ENCODE measurements around the gene SPATA33. TPM values are rescaled to one million over a fixed set of nuclear protein-coding genes. Genes with fewer than 3 reads are reported as not detected.
"Not testable (repeated sequence)": the region's sequence is repeated elsewhere in the genome, so short reads cannot be mapped to it uniquely, and the experiment has no call there.

The SPATA33 gene
- total RNA-seq, 1 donor from 2014 or later, result 8.5 TPM

DNA sequence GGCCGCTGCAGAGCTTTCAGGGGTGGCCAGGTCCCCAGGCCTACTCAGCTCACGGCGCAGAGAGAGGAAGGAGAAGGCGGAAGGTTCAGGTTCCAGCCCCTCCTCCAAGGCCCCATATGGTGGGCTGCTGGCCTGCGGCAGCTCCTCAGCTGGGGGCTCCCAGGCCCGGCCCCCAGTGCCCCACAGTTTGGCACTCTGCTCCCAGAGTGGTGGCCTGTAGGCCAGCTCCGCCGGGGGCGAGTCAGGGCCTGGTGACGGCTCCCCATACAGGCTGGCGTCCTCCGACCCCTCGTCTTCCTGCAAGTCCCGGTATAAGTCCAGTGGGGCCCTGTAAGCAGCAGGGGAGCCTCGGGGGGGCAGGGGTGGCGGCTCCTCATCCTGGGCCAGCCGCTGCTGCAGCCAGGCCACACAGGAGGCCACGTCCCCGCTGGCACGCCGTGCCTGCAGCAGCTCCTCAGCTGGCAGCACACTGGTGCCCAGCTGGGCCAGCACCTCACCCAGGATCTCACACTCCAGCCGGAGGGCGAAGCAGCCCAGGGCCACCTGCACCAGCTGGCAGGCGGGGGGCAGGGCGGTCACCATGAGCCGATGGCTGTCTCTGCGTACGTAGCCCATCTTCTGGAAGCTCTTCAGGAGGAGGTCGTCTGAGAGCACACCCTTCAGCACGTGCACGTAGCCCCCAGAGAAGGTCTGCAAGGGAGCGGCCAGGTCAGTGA lies 40.1 kb downstream of the SPATA33 start:
- ChIA-PET POLR2A (interaction anchor here (1.5 to 1.6 kb wide), 2 partner anchors 11 to 23 kb away, joined by 4 to 7 read pairs; partner anchors contain the start of genes CDK10 and VPS9D1), CTCF (interaction anchor here (3.6 kb wide), 1 partner anchor 96 kb away, joined by 30 read pairs; no protein-coding TSS in a partner anchor)
- Mint-ChIP-seq H3K27me3 (no peaks in the 10 kb centered on the region), H3K36me3 (ENCODE audit: low read depth) (peaks cover 25% of the 10 kb centered on the region), H3K9me3 (no peaks in the 10 kb centered on the region), H3K4me1 (peaks cover 34% of the 10 kb centered on the region), H3K27ac (no peak overlapping the region), H3K4me3 (no peak overlapping the region)
- intact Hi-C loops (cut with micrococcal nuclease), result no loop called here
- TF ChIP-seq, protein P1, sequence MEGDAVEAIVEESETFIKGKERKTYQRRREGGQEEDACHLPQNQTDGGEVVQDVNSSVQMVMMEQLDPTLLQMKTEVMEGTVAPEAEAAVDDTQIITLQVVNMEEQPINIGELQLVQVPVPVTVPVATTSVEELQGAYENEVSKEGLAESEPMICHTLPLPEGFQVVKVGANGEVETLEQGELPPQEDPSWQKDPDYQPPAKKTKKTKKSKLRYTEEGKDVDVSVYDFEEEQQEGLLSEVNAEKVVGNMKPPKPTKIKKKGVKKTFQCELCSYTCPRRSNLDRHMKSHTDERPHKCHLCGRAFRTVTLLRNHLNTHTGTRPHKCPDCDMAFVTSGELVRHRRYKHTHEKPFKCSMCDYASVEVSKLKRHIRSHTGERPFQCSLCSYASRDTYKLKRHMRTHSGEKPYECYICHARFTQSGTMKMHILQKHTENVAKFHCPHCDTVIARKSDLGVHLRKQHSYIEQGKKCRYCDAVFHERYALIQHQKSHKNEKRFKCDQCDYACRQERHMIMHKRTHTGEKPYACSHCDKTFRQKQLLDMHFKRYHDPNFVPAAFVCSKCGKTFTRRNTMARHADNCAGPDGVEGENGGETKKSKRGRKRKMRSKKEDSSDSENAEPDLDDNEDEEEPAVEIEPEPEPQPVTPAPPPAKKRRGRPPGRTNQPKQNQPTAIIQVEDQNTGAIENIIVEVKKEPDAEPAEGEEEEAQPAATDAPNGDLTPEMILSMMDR (IDR thresholded peaks at IDR 0.05), result no peak
- ATAC-seq (ENCODE audit: low read depth), result no peak
- DNase-seq, result no peak

DNA sequence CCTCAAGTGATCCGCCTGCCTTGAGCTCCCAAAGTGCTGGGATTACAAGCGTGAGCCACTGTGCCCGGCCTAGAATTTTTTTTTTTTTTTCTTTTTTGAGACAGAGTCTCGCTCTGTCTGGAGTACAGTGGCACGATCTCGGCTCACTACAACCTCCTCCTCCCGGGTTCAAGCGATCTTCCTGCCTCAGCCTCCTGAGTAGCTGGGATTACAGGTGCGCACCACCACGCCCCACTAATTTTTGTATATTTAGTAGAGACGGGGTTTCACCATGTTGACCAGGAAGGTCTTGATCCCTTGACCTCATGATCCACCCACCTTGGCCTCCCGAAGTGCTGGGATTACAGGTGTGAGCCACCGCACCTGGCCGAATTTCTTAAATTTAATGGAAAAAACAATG lies 41.1 kb downstream of the SPATA33 start:
- intact Hi-C loops (cut with micrococcal nuclease), result not testable (repeated sequence)
- peaks cover 31% of the 10 kb centered on the region for H3K4me1 Mint-ChIP-seq

DNA sequence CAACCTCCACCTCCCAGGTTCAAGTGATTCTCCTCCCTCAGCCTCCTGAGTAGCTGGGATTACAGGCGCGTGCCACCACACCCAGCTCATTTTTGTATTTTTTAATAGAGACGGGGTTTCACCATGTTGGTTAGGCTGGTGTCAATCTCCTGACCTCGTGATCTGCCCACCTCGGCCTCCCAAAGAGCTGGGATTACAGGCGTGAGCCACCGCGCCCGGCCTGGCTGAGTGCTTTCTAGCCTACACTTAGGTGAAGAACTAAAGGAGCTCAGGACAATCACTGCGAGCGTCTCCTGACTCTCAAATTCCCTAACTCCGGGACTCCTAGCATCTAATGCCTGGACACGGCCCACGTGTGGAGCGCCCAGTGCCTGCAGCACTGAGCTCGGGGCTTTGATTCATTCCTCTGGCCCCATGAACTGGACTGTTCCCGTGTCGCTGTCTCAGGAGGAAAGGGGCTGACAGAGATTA lies 42.0 kb downstream of the SPATA33 start:
- H3K36me3 Mint-ChIP-seq (ENCODE audit: low read depth), result peaks cover 14% of the 10 kb centered on the region
- not testable (repeated sequence) for DNase-seq; ATAC-seq (ENCODE audit: low read depth); H3K9me3 Mint-ChIP-seq; H3K27me3 Mint-ChIP-seq
- peaks cover 27% of the 10 kb centered on the region for H3K4me1 Mint-ChIP-seq
- peak overlapping the region; percentile 74 for H3K27ac Mint-ChIP-seq
- H3K4me3 Mint-ChIP-seq, result peak overlapping the region; percentile 83
- intact Hi-C loops (cut with micrococcal nuclease), result loop anchor here (1.0 kb wide), 3 partner anchors 13 to 161 kb away; partner anchors contain the start of genes CDK10 and ZNF276
- CTCF ChIA-PET, result interaction anchor here (0.8 to 3.7 kb wide), 8 partner anchors 13 to 210 kb away, joined by 3 to 30 read pairs (median 4); partner anchors contain the start of genes CDK10, CHMP1A and SPATA33
- POLR2A ChIA-PET, result interaction anchor here (0.6 to 2.7 kb wide), 9 partner anchors 10 to 897 kb away, joined by 3 to 38 read pairs (median 5); partner anchors contain the start of genes CDK10, FANCA and TCF25

More for the DNA sequence above, 41.1 kb downstream of the SPATA33 start:
- not testable (repeated sequence) for H3K9me3 Mint-ChIP-seq; H3K27ac Mint-ChIP-seq; H3K27me3 Mint-ChIP-seq; ATAC-seq (ENCODE audit: low read depth); DNase-seq; H3K4me3 Mint-ChIP-seq
- peaks cover 18% of the 10 kb centered on the region for H3K36me3 Mint-ChIP-seq (ENCODE audit: low read depth)
- ChIA-PET POLR2A (interaction anchor here (0.7 to 1.6 kb wide), 3 partner anchors 12 to 42 kb away, joined by 3 to 7 read pairs (median 4); partner anchors contain the start of genes CDK10 and VPS9D1), CTCF (interaction anchor here (3.6 to 3.7 kb wide), 2 partner anchors 95 to 162 kb away, joined by 27 to 30 read pairs; no protein-coding TSS in a partner anchor)

DNA sequence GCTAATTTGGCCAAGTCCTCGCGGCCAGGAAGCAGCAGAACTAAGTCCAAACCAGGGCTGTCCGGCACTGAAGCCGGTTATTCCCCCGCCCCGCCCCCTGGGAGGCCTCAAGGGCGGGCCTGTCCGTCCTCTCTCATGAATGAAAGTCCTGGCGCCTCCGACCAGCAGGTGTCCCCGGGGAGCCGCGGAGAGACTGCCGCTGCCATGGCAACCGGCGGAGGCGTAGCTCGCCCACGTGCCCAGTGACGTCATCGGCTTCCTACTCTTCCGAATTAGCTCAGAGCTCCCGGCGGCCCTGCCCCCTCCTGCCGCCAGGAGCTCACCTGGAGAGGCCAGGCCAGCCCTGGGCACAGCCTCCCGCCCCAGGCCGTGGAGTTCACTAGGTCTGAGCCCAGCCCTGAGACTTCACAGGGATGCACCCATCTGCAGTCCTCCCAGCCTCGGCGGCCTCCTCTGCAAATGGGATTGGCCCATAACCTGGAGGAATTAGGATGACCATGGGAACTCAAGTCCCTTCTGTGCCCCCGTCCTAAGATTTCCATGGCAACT lies 42.5 kb downstream of the SPATA33 start:
- intact Hi-C loops (cut with micrococcal nuclease), result loop anchor here (1.0 kb wide), 3 partner anchors 14 to 160 kb away; partner anchors contain the start of genes CDK10 and ZNF276
- H3K4me1 Mint-ChIP-seq, result peaks cover 27% of the 10 kb centered on the region
- no peaks in the 10 kb centered on the region for H3K27me3 Mint-ChIP-seq
- no peaks in the 10 kb centered on the region for H3K9me3 Mint-ChIP-seq
- CTCF ChIA-PET, result interaction anchor here (0.8 to 3.7 kb wide), 9 partner anchors 11 to 210 kb away, joined by 3 to 30 read pairs (median 4); partner anchors contain the start of genes CDK10, CHMP1A and SPATA33
- H3K36me3 Mint-ChIP-seq (ENCODE audit: low read depth), result peaks cover 10% of the 10 kb centered on the region
- TF ChIP-seq, protein P1 (IDR thresholded peaks at IDR 0.05), result no peak
- POLR2A ChIA-PET, result interaction anchor here (0.6 to 2.7 kb wide), 13 partner anchors 10 to 897 kb away, joined by 3 to 38 read pairs (median 4); partner anchors contain the start of genes CDK10, FANCA and TCF25
- H3K4me3 Mint-ChIP-seq, result peak overlapping the region; percentile 83
- DNase-seq (peak; percentile 93), ATAC-seq (ENCODE audit: low read depth) (peak; percentile 27)
- peak overlapping the region; percentile 74 for H3K27ac Mint-ChIP-seq

DNA sequence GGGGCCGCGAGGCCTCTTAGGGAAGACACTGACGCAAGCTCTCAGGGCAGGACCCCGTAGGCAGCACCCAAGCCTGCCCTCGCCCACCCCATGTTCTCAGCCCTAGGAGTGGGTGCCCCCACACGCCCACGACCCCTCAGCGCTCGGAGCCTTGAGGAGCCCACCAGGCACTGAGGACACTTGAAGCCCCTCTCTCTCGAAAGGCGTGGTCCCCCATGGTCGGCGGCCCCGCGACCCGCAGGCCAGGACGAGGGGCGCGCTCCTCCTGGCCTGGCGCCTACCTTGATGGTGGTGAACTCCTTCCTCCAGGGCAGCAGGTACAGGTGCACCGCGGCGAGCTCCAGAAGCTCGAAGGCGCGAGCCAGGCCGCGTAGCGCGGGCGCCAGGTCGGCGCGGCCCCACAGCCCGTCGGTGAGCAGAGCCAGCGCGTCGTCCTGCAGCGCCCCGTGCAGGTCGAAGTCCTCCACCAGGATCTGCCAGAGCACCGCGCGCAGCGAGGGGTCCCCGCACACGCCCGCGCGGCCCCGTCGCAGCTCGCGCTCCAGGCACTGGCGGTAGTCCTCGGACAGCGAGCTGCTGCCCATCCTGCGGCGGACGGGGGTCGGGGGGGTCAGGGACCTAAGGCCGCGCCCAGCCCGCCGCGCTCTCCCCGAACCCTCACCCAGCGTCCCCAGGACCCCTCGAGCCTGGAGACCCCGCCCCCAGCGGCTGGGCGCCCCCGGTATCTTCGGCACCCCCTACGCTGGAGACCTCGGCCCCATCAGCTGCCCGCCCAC lies 43.2 kb downstream of the SPATA33 start:
- H3K36me3 Mint-ChIP-seq (ENCODE audit: low read depth), result peaks cover 4% of the 10 kb centered on the region
- peak overlapping the region; percentile 83 for H3K4me3 Mint-ChIP-seq
- peak; percentile 46 for DNase-seq
- H3K27me3 Mint-ChIP-seq, result no peaks in the 10 kb centered on the region
- no peaks in the 10 kb centered on the region for H3K9me3 Mint-ChIP-seq
- ChIA-PET CTCF (interaction anchor here (0.9 to 3.7 kb wide), 7 partner anchors 11 to 209 kb away, joined by 3 to 30 read pairs (median 4); partner anchors contain the start of gene CDK10), POLR2A (interaction anchor here (0.6 to 2.7 kb wide), 13 partner anchors 9 to 250 kb away, joined by 3 to 38 read pairs (median 5); partner anchors contain the start of genes CDK10, FANCA and TCF25)
- TF ChIP-seq, protein P1 (IDR thresholded peaks at IDR 0.05), result no peak
- H3K4me1 Mint-ChIP-seq, result peaks cover 29% of the 10 kb centered on the region
- peak; percentile 7 for ATAC-seq (ENCODE audit: low read depth)
- peak overlapping the region; percentile 74 for H3K27ac Mint-ChIP-seq
- intact Hi-C loops (cut with micrococcal nuclease), result loop anchor here (1.0 kb wide), 7 partner anchors 15 to 844 kb away; partner anchors contain the start of genes CDK10, CHMP1A, FANCA and SPATA33

All from activated B cell treated with CpG ODN at 0.5 μM for 24 hours (primary cell).